ENCODE measurements around the gene HJV. TPM values are rescaled to one million over a fixed set of nuclear protein-coding genes. Genes with fewer than 3 reads are reported as not detected.
A peak's percentile ranks its signal among the peaks of the same experiment; 100 is the strongest.

HJV gene
- polyA plus RNA-seq, 3 donors = not detected

DNA sequence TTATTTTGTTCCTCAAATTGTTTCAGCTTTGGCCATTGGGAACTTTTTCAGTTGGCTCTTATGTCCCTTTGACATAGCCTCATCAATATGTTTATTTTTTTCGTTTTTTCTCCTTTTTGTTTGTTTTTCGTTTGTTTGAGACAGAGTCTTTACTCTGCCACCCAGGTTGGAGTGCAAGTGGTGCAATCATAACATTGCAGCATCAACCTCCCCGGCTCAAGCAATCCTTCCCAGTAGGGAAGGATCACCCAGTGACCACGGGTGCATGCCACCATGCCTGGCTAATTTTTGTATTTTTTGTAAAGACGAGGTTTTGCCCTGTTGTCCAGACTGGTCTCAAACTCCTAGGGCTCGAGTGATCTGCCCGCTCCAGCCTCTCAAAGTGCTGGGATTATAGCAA lies 49.0 kb downstream of the HJV start:
- Histone ChIP-seq H3K4me2 (replicated peaks; ENCODE audit: extremely low read depth, low read length, poor library complexity, severe bottlenecking) (no peak overlapping the region), H3K9ac (ENCODE audit: insufficient read depth, low read length, poor library complexity, severe bottlenecking) (no peak overlapping the region), H3K9me3 (replicated peaks in 1 of 2; ENCODE audit: control insufficient read depth in 1 of 2, insufficient read depth in 1 of 2, low read length in 2 of 2) (peaks cover 0 to under 1% of the 10 kb centered on the region in 2 donors), H3K36me3 (replicated peaks in 1 of 2; ENCODE audit: control insufficient read depth in 1 of 2, insufficient read depth in 2 of 2, low read length in 2 of 2) (peaks cover 0 to 7% of the 10 kb centered on the region in 2 donors), H4K20me1 (ENCODE audit: insufficient read depth, low read length) (no peaks in the 10 kb centered on the region), H3K4me1 (ENCODE audit: control insufficient read depth in 1 of 2, insufficient read depth in 2 of 2, low read length in 2 of 2) (peaks cover 4 to 6% of the 10 kb centered on the region in 2 donors), H2AFZ (ENCODE audit: insufficient read depth, low read depth, low read length, poor library complexity, severe bottlenecking) (no peak overlapping the region), H3K79me2 (ENCODE audit: insufficient read depth, low read length) (peaks cover 4% of the 10 kb centered on the region), H3K27me3 (ENCODE audit: control insufficient read depth in 2 of 2, insufficient read depth in 2 of 2, low read length in 2 of 2) (no peaks in the 10 kb centered on the region), H3K27ac (ENCODE audit: low read depth in 1 of 2, low read length in 2 of 2) (no peak overlapping the region), H3K4me3 (replicated peaks in 1 of 3; ENCODE audit: low read depth in 2 of 3, low read length in 3 of 3) (no peak overlapping the region)
- H3K4me1 Mint-ChIP-seq = peaks cover 6% of the 10 kb centered on the region
- no peak for DNase-seq
- intact Hi-C loops (cut with micrococcal nuclease) = no loop called here
- H3K9me3 Mint-ChIP-seq = peaks cover 0 to under 1% (median under 1%) of the 10 kb centered on the region in 7 donors
- peak overlapping the region in 1 of 7 donors; percentile 1 for H3K27ac Mint-ChIP-seq
- H3K36me3 Mint-ChIP-seq = peaks cover 7 to 26% of the 10 kb centered on the region in 2 donors
- no CpG with 5 or more reads among the region's 7 CpGs for WGBS (ENCODE audit: insufficient coverage)
- TF ChIP-seq, protein P1, sequence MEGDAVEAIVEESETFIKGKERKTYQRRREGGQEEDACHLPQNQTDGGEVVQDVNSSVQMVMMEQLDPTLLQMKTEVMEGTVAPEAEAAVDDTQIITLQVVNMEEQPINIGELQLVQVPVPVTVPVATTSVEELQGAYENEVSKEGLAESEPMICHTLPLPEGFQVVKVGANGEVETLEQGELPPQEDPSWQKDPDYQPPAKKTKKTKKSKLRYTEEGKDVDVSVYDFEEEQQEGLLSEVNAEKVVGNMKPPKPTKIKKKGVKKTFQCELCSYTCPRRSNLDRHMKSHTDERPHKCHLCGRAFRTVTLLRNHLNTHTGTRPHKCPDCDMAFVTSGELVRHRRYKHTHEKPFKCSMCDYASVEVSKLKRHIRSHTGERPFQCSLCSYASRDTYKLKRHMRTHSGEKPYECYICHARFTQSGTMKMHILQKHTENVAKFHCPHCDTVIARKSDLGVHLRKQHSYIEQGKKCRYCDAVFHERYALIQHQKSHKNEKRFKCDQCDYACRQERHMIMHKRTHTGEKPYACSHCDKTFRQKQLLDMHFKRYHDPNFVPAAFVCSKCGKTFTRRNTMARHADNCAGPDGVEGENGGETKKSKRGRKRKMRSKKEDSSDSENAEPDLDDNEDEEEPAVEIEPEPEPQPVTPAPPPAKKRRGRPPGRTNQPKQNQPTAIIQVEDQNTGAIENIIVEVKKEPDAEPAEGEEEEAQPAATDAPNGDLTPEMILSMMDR (IDR thresholded peaks at IDR 0.05) = no peak
- peaks cover 0 to 2% (median 0%) of the 10 kb centered on the region in 3 donors for H3K27me3 Mint-ChIP-seq (ENCODE audit: low read depth in 3 of 3)
- no peak overlapping the region for H3K4me3 Mint-ChIP-seq

Small RNA genes within 50 kb of the gene (small RNA-seq; reads per million reads assigned to genes)
- 201 reads per million, percentile 97 among the genes with 10 or more reads in this experiment for gene RNVU1-6 (ENCODE audit: insufficient read length, low read depth)

Other genes starting within 250 kb of the HJV start
- gene RNF115, start 197.6 kb downstream of the HJV start, polyA plus RNA-seq = 1 to 10 TPM; 3.5 to 5.4 (median 5.2) TPM
- 10 to 100 TPM; 23.5 to 41.3 (median 30.5) TPM for gene POLR3C, start 197.5 kb downstream of the HJV start, polyA plus RNA-seq
- gene NUDT17, start 176.1 kb downstream of the HJV start, polyA plus RNA-seq = 1 to 10 TPM; 2.1 to 6.4 (median 3.1) TPM
- gene PIAS3, start 162.7 kb downstream of the HJV start, polyA plus RNA-seq = 10 to 100 TPM in 1 of 3 donors, 1 to 10 TPM in 2; 7.2 to 25.9 (median 8.8) TPM
- gene ANKRD35, start 135.9 kb downstream of the HJV start, polyA plus RNA-seq = 1 to 10 TPM in 2 of 3 donors, under 1 TPM in 1; 0.40 to 1.5 (median 1.3) TPM
- gene ITGA10, start 111.7 kb downstream of the HJV start, polyA plus RNA-seq = 1 to 10 TPM in 1 of 3 donors, not detected in 2; 1.2 TPM
- 10 to 100 TPM; 12.0 to 38.2 (median 37.9) TPM for gene PEX11B, start 103.0 kb downstream of the HJV start, polyA plus RNA-seq
- 100 to 1,000 TPM in 2 of 3 donors, 10 to 100 TPM in 1; 91.5 to 171 (median 115) TPM for gene RBM8A, start 94.3 kb downstream of the HJV start, polyA plus RNA-seq
- 10 to 100 TPM in 1 of 3 donors, 1 to 10 TPM in 2; 6.3 to 13.6 (median 8.5) TPM for gene LIX1L, start 63.7 kb downstream of the HJV start, polyA plus RNA-seq
- gene ANKRD34A, start 57.2 kb downstream of the HJV start, polyA plus RNA-seq = under 1 TPM in 1 of 3 donors, not detected in 2; 0.31 TPM
- 10 to 100 TPM; 11.6 to 39.0 (median 36.2) TPM for gene POLR3GL, start 57.0 kb downstream of the HJV start, polyA plus RNA-seq
- 1,000 to 10,000 TPM in 1 of 3 donors, 100 to 1,000 TPM in 2; 640 to 3,778 (median 844) TPM for gene TXNIP, start 25.2 kb downstream of the HJV start, polyA plus RNA-seq
- 1 to 10 TPM in 1 of 3 donors, under 1 TPM in 2; 0.04 to 6.1 (median 0.10) TPM for gene NBPF10, start 123.1 kb upstream of the HJV start, polyA plus RNA-seq
- gene NOTCH2NLA, start 207.3 kb upstream of the HJV start, polyA plus RNA-seq = 10 to 100 TPM; 40.4 to 58.0 (median 57.6) TPM